SKM-1 treated with dmso at 0.1 percent for 144 hours (cell line): ENCODE results near the gene BRPF3.
A peak's percentile ranks its signal among the peaks of the same experiment; 100 is the strongest.
"Not testable (repeated sequence)": the region's sequence is repeated elsewhere in the genome, so short reads cannot be mapped to it uniquely, and the experiment has no call there.

Experiments used
- DNase-seq: peaks from one replicate; lab custom pipeline; 2025; ENCODE audit not compliant: unreplicated experiment; lab: John Stamatoyannopoulos, UW

The BRPF3 gene

GRCh38 chr6:36200154-36200891, 3.8 kb downstream of the BRPF3 start:
- no peak for DNase-seq

DNA sequence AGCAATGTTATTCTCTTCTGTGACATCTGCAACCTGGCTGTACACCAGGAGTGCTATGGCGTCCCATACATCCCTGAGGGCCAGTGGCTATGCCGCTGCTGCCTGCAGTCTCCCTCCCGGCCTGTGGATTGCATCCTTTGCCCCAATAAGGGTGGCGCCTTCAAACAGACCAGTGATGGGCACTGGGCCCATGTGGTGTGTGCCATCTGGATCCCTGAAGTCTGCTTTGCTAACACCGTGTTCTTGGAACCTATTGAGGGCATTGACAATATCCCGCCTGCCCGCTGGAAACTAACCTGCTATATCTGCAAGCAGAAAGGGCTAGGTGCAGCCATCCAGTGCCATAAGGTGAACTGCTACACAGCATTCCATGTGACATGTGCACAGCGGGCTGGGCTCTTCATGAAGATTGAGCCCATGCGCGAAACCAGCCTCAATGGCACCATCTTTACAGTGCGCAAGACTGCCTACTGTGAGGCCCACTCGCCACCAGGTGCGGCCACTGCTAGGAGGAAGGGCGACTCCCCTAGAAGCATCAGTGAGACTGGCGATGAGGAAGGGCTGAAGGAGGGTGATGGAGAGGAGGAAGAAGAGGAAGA, 4.6 kb downstream of the BRPF3 start:
- DNase-seq: no peak

DNA sequence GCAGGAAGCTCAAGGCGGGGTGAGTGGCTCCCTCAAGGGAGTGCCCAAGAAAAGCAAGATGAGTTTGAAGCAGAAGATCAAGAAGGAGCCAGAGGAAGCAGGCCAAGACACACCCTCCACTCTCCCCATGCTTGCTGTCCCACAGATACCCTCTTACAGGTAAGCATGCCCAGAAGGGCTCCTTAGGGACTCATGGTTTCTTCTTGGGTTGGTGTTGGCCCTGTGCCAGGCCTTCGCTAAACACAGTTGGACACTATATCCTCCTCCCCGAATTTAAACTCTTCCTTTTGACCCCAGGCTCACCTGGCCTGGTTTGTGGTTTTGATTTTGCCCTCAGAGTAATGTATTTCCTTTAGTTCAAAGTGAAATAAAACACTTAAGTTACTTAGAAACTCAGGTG, 5.1 kb downstream of the BRPF3 start:
- DNase-seq: no peak

DNA sequence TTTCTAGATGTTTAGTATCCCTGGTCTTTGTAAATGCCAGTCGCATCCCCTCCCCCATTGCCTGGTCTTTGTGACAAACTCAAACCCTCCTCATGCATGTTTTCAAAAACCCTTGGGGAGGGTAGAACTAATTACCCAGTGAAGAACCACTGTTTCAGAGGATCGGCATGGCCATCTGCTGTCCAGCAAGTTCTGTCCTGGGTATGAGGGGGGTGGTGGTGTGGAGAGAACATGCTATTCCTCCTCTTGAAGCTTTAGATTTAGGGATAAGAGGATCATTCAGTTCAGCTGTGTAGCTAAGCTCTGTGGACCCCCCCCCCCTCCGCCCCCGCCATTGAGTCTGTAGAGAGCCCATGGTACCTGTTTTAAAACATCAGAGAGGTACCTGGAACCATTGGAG, 5.6 kb downstream of the BRPF3 start:
- no peak for DNase-seq

DNA sequence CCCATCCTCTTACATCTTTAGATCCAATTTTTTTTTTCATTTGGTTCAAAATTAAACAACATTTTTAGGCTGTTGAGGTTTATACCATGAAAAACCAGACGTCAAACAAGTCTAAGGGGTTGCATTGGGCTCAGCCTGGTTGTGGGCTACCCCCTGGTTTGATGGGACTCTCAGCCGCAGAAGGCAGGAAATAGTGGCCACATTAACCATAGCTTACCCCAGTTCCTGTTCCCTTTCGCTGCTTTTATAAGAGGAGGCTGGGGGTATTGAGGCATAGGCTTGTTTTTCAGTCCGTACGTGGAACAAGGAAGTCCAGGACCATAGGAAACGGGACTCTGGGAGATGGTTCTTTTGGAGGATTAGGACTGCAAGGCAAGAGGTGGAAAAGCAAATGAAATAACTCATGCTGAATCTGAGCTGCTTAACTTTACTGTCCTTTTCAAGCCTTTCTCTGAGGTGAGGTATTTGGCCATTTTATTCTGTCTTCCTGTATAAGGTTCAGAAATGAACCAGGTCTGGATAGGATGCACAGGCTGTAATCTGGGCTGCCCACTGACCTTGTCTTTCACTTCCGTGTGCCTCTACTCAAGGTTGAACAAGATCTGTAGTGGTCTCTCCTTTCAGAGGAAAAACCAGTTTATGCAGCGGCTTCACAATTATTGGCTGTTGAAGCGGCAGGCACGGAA, 7.7 kb downstream of the BRPF3 start:
- peak; percentile 74 for DNase-seq

DNA sequence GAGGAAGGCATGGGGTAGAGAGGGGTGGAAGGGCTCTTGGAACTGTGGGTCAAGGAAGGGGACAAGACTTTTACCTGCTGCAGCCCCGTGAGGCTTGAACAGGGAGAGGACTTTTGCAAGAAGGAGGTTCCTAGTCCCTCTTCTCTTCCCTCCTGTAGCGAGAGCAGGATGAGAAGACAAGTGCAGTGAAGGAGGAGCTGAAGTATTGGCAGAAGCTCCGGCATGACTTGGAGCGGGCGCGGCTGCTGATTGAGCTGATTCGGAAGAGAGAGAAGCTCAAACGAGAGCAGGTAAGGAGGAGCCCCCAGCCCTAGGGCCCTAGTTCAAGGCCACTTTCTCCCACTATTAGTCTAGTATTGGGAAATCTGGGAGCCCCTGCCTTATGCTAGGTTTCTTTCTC, 10.6 kb downstream of the BRPF3 start:
- DNase-seq: no peak

DNA sequence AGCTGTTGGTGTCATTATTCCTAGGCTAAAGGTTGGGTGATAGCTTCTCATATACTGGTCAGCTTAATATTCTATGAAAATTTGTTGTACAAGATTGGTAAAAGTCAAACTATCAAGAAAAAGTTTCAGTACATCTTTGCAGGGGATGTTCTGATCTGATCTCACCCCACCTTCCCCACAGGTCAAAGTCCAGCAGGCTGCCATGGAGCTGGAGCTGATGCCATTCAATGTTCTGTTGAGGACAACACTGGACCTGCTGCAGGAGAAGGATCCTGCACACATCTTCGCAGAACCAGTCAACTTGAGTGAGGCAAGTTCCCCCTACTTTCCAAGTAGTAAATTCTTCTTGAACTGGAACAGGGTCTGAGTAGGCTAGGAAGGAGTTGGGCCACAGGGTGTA, 13.1 kb downstream of the BRPF3 start:
- no peak for DNase-seq

GRCh38 chr6:36210182-36210581, 13.6 kb downstream of the BRPF3 start:
- no peak for DNase-seq

- no peak for DNase-seq
Measured at GRCh38 chr6:36210886-36211595, 14.5 kb downstream of the BRPF3 start.

- no peak for DNase-seq
Measured at GRCh38 chr6:36216559-36216958, 20.0 kb downstream of the BRPF3 start.

DNA sequence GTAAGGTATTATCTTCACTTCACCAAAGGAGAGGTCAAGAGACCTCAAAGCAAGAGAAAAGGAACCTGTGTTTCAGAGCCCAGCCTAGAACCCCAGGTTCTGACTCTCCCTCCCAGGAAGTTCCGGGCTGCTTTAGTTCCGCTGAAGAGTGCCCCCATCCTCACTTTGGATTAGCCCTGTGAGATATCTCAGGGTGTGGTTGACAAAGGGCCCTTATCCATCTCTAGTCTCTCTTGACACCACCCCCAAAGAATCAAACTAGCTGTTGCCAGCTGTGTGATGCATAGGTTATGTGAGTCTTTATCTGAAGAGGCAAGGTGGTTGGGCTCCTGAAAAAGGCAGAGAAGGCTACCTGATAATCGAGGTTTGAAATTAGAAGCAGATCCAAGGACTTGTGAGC, 20.6 kb downstream of the BRPF3 start:
- DNase-seq: no peak

DNA sequence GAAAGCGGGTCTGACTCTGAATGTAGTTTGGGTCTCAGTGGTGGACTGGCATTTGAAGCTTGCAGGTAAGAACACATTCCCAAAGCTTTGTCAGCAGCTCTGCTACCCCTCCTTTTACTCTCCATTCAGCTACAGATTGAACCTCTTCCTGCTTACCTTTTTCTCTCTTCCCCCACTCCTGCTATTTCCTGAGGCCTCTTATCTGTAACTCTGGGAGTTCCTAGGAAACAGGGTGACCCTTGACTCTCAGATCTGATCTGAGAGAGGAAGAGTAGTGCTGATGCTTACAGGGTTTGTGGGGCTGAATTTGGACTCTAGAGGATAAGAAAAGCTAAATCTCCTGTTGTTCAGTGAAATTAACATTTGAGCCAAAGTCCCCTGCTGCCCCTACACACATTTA, 21.4 kb downstream of the BRPF3 start:
- no peak for DNase-seq

DNA sequence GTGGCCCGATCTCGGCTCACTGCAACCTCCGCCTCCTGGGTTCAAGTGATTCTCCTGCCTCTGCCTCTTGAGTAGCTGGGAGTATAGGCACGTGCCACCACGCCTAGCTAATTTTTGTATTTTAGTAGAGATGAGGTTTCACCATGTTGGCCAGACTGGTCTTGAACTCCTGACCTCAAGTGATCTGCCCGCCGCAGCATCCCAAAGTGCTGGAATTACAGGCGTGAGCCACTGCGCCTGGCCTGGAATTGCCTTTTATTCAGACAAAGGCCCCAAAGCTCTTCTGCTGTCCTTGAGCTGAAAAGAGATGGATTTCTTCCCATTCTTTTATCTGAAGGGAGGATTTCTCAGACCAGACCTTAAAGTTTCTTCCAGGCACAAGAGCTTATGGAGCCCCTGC, 22.0 kb downstream of the BRPF3 start:
- DNase-seq: not testable (repeated sequence)

- peak; percentile 8 for DNase-seq
Measured at GRCh38 chr6:36219081-36219480, 22.5 kb downstream of the BRPF3 start.

DNA sequence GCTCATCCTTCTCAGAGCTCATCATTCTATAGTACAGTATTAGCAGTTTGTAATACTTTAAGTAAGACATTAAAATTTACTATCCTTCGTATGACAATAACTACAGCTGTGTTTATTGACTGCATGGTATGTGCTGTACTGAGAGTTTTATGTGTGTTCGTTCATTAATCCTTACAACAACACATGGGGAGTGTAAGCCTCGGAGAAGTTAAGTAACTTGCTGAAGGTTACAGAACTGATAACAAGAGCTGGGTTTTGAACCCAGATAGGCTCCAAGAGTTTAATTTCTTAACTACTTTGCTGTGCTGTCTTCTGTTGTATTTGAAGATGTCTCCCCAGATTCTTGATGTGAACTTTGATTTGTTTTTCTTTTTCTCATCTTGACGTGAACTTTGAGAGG, 23.7 kb downstream of the BRPF3 start:
- no peak for DNase-seq

GRCh38 chr6:36221674-36222073, 25.1 kb downstream of the BRPF3 start:
- no peak for DNase-seq

DNA sequence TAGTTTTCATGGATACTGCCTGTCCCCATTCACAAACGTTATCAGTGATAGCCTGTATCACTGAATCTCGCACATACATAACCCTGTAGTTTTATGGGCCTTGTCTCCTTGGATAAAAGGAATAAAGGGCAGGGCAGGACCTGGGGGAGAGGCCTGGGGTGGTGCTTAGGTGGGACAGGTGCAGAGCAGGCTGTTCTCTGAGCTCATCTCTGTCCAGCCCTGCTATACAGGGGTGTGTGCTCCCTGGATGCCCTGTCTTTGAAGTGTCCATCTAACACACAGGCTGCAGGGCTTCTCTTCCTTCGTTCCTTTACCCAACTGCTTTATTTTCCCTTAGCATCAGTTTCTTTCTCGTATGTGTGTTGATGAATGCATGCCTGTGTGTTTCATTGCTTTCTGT, 26.4 kb downstream of the BRPF3 start:
- DNase-seq: no peak

DNA sequence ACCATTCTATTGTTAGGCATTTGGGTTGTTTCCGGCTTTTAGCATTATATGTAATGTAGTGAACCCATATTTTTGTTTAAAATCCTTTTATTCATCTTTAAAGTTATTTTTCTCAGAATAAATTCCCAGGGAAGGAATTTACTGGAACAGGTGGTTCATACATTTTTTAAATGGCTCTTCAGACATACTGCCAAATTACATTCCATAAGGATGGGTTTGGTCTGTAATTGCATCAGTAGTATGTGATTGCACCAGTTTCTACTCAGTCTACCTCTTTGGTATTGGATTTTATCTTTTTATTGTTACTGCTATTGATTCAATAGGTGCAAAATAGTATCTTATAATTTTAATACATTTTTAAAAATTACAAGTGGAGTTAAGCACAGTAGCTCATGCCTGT, 27.2 kb downstream of the BRPF3 start:
- DNase-seq: no peak

DNA sequence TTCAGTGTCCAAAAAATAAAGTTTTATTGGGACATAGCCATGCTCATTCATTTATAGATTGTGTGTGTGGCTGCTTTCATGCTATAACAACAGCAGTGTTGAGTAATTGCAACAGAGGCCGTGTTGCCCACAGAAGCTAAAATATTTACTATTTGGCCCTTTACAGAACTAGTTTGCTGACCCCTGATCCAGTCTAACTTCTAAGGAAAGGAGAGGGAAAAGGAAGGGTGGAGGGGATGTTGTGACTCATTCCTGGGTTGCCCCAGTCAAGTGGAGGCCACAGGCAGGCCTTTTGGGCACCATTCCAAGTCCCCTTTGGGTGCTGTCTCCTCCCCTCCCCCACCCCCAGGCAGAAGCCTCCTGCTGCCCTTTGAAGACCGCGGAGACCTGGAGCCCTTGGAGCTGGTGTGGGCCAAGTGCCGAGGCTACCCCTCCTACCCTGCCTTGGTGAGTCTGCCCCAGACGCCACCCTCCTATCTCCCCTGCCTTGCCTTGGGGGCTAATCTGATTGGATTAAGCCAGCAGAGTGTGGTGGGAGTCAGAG, 28.4 kb downstream of the BRPF3 start:
- DNase-seq: no peak

- DNase-seq: no peak
Measured at GRCh38 chr6:36226438-36227047, 30.0 kb downstream of the BRPF3 start.
